Keratinocyte (primary cell): ENCODE results near the gene NQO2.

Source experiments
- CTCF ChIP-seq, 3 experiments: IDR thresholded peaks in 1 of 3; conservative IDR thresholded peaks in 1 of 3; optimal IDR thresholded peaks in 1 of 3; 2 replicates in 2 of 3; 3 replicates in 1 of 3; pipeline versions ENCODE3 to v1.5.1; 2011; ENCODE audit warnings: low read length in 3 of 3, mild to moderate bottlenecking in 3 of 3, moderate library complexity in 2 of 3, control low read depth in 1 of 3, inconsistent platforms in 1 of 3; ENCODE audit not compliant: insufficient read depth in 2 of 3; ENCODE audit errors: extremely low read depth in 1 of 3
- EZH2 ChIP-seq: IDR thresholded peaks from one replicate; pipeline ENCODE4 v1.6.1; 2012; ENCODE audit warnings: inconsistent platforms, mild to moderate bottlenecking, low read length, moderate library complexity

- TF ChIP-seq CTCF (optimal IDR thresholded peaks at IDR 0.05 in 1 of 3, IDR thresholded peaks at IDR 0.05 in 1 of 3, conservative IDR thresholded peaks at IDR 0.05 in 1 of 3; ENCODE audit: extremely low read depth in 1 of 3, insufficient read depth in 2 of 3, low read length in 3 of 3) (no peak), EZH2 (no peak)
These were observed 34.0 kb downstream of the NQO2 start for GRCh38 chr6:3033652-3034051.
